Thyroid gland (tissue), 4 donors: ENCODE measurements around the gene LYRM4.
A peak's percentile ranks its signal among the peaks of the same experiment; 100 is the strongest.

Experiments used
- CTCF ChIP-seq, 6 experiments: fragments of 200-600 bp in 3 of 6; fragments of 450-650 bp in 3 of 6; sonication (generic) in 3 of 6; IDR thresholded peaks; one replicate each; pipeline ENCODE4 v1.5.1; 2016 to 2019; ENCODE audit warnings: antibody characterized with exemption in 6 of 6, mild to moderate bottlenecking in 2 of 6, inconsistent platforms in 1 of 6, moderate library complexity in 1 of 6
- POLR2A ChIP-seq, 2 donors: fragments of 450-650 bp; IDR thresholded peaks; one replicate each; pipeline ENCODE4 v1.6.1; 2017; ENCODE audit warnings: antibody characterized with exemption in 2 of 2, mild to moderate bottlenecking in 2 of 2, moderate library complexity in 1 of 2

GRCh38 chr6:5078121-5078669, 182.6 kb downstream of the LYRM4 start:
- TF ChIP-seq CTCF (IDR thresholded peaks at IDR 0.05) (peak in 1 of 6 experiments; percentile 14), POLR2A (IDR thresholded peaks at IDR 0.05) (no peak)
